Measurements from ENCODE around the gene PTCH1. TPM values are rescaled to one million over a fixed set of nuclear protein-coding genes. Genes with fewer than 3 reads are reported as not detected.

PTCH1 gene
- total and polyA plus RNA-seq, 2 experiments from 2014 or later = 21.4 to 34.1 TPM

DNA sequence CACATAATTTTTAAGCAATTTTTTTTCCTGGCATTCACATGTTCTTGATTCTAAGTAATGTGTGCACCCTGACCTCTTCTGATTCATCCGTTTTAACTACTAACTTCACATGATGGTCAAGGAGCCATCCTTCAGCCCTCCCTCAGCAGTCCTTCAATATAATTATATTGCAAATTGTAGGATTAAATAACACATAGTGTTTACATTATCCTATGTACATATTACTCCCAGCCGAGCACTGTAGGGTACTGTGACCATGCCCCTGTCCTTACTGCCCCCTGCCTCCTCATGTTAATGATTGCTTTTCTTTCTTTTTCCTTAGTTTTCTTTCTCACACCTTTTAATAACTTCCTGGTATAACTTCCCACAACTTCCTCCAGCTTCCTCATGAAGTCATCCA is 103.0 kb downstream of the PTCH1 start (continued):
- TF ChIP-seq, protein P1, sequence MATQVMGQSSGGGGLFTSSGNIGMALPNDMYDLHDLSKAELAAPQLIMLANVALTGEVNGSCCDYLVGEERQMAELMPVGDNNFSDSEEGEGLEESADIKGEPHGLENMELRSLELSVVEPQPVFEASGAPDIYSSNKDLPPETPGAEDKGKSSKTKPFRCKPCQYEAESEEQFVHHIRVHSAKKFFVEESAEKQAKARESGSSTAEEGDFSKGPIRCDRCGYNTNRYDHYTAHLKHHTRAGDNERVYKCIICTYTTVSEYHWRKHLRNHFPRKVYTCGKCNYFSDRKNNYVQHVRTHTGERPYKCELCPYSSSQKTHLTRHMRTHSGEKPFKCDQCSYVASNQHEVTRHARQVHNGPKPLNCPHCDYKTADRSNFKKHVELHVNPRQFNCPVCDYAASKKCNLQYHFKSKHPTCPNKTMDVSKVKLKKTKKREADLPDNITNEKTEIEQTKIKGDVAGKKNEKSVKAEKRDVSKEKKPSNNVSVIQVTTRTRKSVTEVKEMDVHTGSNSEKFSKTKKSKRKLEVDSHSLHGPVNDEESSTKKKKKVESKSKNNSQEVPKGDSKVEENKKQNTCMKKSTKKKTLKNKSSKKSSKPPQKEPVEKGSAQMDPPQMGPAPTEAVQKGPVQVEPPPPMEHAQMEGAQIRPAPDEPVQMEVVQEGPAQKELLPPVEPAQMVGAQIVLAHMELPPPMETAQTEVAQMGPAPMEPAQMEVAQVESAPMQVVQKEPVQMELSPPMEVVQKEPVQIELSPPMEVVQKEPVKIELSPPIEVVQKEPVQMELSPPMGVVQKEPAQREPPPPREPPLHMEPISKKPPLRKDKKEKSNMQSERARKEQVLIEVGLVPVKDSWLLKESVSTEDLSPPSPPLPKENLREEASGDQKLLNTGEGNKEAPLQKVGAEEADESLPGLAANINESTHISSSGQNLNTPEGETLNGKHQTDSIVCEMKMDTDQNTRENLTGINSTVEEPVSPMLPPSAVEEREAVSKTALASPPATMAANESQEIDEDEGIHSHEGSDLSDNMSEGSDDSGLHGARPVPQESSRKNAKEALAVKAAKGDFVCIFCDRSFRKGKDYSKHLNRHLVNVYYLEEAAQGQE (IDR thresholded peaks at IDR 0.05; ENCODE audit: unreplicated experiment) = no peak

DNA sequence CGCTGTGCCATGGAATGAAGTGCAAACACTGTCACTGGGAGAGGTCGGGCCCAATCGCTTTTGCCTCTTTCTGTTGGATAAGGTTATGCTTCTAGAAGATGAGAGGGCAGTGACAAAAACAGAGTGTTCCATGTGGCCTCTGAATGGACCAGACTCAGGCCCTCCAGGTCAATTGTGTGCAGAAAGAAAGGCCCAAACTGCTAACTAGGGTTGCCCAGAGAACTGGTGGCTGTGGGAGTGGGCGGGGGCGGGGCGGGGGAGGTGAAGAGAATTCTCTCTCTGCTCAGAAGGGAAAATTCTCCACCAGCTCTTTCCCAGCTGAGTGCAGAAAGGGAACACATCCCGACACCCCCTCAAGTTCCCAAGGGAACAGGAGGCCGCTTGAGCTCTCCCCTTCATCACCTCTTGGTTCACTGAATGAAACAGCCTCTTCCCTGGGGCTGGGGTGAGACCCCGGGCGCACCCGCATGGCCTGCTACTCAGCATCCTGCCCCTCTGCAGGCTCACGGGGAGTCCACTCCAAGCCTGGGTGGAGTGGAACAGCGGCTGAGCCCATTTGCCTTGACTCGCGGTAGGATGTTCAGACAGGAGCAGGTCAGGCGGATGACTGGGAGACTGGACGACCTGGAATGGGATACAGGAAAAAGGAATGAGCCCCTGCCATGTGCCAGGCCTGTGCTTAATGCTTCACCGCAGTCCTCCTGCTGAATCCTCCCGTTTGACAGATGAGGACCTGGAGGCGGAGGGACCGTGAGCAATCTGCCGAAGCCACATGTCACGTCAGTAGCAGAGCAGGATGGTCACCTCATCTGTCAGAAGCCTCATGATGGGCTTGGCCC is 105.5 kb downstream of the PTCH1 start:
- Mint-ChIP-seq H3K27me3 (ENCODE audit: insufficient read depth, low read depth, poor library complexity) (peaks cover 4% of the 10 kb centered on the region), H3K27ac (no peak overlapping the region), H3K9me3 (no peaks in the 10 kb centered on the region), H3K4me3 (no peak overlapping the region), H3K4me1 (peaks cover 32% of the 10 kb centered on the region), H3K36me3 (ENCODE audit: low read depth) (no peaks in the 10 kb centered on the region)
- TF ChIP-seq CREB1 (CRISPR knock-in tag; IDR thresholded peaks at IDR 0.05; ENCODE audit: low read depth) (no peak), STAT1 (IDR thresholded peaks at IDR 0.05; ENCODE audit: unreplicated experiment) (no peak), NANOG (IDR thresholded peaks at IDR 0.05; ENCODE audit: borderline replicate concordance) (no peak), EZH2 (IDR thresholded peaks at IDR 0.05; ENCODE audit: low read depth, unreplicated experiment) (no peak), EZH2phosphoT487 (IDR thresholded peaks at IDR 0.05; ENCODE audit: unreplicated experiment) (no peak), POLR2AphosphoS5 (IDR thresholded peaks at IDR 0.05; ENCODE audit: low read depth) (no peak)
- TF ChIP-seq, protein P2, sequence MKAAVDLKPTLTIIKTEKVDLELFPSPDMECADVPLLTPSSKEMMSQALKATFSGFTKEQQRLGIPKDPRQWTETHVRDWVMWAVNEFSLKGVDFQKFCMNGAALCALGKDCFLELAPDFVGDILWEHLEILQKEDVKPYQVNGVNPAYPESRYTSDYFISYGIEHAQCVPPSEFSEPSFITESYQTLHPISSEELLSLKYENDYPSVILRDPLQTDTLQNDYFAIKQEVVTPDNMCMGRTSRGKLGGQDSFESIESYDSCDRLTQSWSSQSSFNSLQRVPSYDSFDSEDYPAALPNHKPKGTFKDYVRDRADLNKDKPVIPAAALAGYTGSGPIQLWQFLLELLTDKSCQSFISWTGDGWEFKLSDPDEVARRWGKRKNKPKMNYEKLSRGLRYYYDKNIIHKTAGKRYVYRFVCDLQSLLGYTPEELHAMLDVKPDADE (IDR thresholded peaks at IDR 0.05) = no peak
- TF ChIP-seq, protein P1 (IDR thresholded peaks at IDR 0.05; ENCODE audit: unreplicated experiment) = no peak
- TF ChIP-seq, protein P3, sequence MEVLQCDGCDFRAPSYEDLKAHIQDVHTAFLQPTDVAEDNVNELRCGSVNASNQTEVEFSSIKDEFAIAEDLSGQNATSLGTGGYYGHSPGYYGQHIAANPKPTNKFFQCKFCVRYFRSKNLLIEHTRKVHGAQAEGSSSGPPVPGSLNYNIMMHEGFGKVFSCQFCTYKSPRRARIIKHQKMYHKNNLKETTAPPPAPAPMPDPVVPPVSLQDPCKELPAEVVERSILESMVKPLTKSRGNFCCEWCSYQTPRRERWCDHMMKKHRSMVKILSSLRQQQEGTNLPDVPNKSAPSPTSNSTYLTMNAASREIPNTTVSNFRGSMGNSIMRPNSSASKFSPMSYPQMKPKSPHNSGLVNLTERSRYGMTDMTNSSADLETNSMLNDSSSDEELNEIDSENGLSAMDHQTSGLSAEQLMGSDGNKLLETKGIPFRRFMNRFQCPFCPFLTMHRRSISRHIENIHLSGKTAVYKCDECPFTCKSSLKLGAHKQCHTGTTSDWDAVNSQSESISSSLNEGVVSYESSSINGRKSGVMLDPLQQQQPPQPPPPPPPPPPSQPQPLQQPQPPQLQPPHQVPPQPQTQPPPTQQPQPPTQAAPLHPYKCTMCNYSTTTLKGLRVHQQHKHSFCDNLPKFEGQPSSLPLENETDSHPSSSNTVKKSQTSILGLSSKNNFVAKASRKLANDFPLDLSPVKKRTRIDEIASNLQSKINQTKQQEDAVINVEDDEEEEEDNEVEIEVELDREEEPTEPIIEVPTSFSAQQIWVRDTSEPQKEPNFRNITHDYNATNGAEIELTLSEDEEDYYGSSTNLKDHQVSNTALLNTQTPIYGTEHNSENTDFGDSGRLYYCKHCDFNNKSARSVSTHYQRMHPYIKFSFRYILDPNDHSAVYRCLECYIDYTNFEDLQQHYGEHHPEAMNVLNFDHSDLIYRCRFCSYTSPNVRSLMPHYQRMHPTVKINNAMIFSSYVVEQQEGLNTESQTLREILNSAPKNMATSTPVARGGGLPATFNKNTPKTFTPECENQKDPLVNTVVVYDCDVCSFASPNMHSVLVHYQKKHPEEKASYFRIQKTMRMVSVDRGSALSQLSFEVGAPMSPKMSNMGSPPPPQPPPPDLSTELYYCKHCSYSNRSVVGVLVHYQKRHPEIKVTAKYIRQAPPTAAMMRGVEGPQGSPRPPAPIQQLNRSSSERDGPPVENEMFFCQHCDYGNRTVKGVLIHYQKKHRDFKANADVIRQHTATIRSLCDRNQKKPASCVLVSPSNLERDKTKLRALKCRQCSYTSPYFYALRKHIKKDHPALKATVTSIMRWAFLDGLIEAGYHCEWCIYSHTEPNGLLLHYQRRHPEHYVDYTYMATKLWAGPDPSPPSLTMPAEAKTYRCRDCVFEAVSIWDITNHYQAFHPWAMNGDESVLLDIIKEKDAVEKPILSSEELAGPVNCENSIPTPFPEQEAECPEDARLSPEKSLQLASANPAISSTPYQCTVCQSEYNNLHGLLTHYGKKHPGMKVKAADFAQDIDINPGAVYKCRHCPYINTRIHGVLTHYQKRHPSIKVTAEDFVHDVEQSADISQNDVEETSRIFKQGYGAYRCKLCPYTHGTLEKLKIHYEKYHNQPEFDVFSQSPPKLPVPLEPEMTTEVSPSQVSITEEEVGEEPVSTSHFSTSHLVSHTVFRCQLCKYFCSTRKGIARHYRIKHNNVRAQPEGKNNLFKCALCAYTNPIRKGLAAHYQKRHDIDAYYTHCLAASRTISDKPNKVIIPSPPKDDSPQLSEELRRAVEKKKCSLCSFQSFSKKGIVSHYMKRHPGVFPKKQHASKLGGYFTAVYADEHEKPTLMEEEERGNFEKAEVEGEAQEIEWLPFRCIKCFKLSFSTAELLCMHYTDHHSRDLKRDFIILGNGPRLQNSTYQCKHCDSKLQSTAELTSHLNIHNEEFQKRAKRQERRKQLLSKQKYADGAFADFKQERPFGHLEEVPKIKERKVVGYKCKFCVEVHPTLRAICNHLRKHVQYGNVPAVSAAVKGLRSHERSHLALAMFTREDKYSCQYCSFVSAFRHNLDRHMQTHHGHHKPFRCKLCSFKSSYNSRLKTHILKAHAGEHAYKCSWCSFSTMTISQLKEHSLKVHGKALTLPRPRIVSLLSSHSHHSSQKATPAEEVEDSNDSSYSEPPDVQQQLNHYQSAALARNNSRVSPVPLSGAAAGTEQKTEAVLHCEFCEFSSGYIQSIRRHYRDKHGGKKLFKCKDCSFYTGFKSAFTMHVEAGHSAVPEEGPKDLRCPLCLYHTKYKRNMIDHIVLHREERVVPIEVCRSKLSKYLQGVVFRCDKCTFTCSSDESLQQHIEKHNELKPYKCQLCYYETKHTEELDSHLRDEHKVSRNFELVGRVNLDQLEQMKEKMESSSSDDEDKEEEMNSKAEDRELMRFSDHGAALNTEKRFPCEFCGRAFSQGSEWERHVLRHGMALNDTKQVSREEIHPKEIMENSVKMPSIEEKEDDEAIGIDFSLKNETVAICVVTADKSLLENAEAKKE (CRISPR knock-in tag; IDR thresholded peaks at IDR 0.05) = no peak
- ATAC-seq (no peak), DNase-seq (ENCODE audit: low spot score) (no peak)
- Histone ChIP-seq H3F3A (replicated peaks; ENCODE audit: low read depth) (no peaks in the 10 kb centered on the region), H3K36me3 (ENCODE audit: insufficient read depth) (no peaks in the 10 kb centered on the region), H3K4me3 (no peak overlapping the region), H3K79me2 (replicated peaks; ENCODE audit: insufficient read depth) (no peaks in the 10 kb centered on the region), H3K4me1 (ENCODE audit: insufficient read depth) (peaks cover 24% of the 10 kb centered on the region), H3K27ac (ENCODE audit: low read depth) (no peak overlapping the region), H3K4me2 (no peak overlapping the region), H2AFZ (no peak overlapping the region), H4K20me1 (replicated peaks; ENCODE audit: insufficient read depth) (no peaks in the 10 kb centered on the region), H3K9me2 (ENCODE audit: insufficient read depth) (peaks cover 6% of the 10 kb centered on the region; the same call in 1 of the 2 replicates), H3K27me3 (ENCODE audit: insufficient read depth) (no peaks in the 10 kb centered on the region)

All from GM23338 (cell line).